ENCODE measurements around the gene CHAD. TPM values are rescaled to one million over a fixed set of nuclear protein-coding genes. Genes with fewer than 3 reads are reported as not detected.

The CHAD gene
- total and polyA plus RNA-seq, 4 donors: 0.55 to 13.6 (median 5.0) TPM

DNA sequence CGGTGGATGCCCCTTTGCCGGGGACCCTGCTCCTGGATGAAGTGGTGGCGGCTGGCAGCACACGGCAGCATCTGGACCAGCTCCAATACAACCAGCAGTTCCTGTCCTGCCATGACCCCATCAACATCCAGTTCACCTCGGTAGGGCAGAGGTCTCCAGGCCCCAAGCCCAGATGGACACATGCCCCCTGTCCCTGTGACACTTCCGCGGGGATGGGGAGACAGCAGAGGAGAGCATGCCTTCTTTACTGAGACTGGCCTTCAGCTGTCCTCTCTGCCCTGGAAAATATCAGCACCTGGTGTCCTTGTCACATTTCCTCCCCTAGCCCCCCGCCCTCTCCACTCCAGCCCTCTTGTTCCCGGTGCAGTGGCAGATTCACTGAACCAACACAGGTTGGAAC lies 6.2 kb downstream of the CHAD start:
- H3K36me3 ChIP-seq (ENCODE audit: control insufficient read depth, insufficient read depth, low read length): peaks cover 24% of the 10 kb centered on the region
- no peak overlapping the region for H3K4me3 ChIP-seq (ENCODE audit: low read depth, low read length)
- DNase-seq (ENCODE audit: low read depth in 4 of 6, low spot score in 6 of 6): no peak
- H3K27ac ChIP-seq (ENCODE audit: low read depth, low read length): no peak overlapping the region
- no peaks in the 10 kb centered on the region for H3K9me3 ChIP-seq (ENCODE audit: control insufficient read depth, insufficient read depth, low read length)
- 83% methylated on average over 6 of the region's 9 CpGs for WGBS (ENCODE audit: insufficient coverage)
- H3K4me1 ChIP-seq (ENCODE audit: control insufficient read depth, insufficient read depth, low read length): peaks cover 11% of the 10 kb centered on the region
- no peaks in the 10 kb centered on the region for H3K27me3 ChIP-seq (ENCODE audit: control insufficient read depth, insufficient read depth, low read length)

DNA sequence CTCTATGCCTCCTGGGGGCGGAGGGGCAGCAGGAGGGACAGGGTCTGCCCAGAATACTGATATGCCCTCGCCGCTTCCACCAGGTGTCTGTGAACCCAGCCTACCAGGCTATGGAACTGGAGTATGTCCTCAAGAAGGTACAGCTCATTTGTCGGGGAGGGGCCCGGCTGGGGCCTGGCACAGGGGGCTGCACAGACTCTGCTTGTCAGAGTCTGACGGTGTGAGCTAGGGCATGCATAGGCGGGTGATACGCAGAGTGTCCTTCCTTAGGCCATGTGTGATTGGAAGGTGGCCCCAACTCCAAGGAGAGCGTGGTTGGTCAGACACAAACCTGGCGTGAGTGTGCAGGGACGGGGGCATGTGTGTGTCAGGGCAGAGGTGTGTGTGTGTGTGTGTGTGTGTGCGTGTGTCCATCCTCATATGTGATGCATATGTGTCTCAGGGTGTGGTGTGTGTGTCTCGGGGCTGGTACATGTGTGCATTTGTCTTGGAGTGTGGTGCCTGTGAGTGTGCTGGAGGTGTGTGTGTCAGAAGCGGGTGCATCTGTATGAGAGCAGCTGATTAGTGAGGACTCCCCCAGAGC lies 7.0 kb downstream of the CHAD start:
- Histone ChIP-seq H3K27me3 (ENCODE audit: control insufficient read depth, insufficient read depth, low read length) (no peaks in the 10 kb centered on the region), H3K4me3 (ENCODE audit: low read depth, low read length) (no peak overlapping the region), H3K27ac (ENCODE audit: low read depth, low read length) (no peak overlapping the region), H3K9me3 (ENCODE audit: control insufficient read depth, insufficient read depth, low read length) (no peaks in the 10 kb centered on the region), H3K4me1 (ENCODE audit: control insufficient read depth, insufficient read depth, low read length) (peaks cover 4% of the 10 kb centered on the region), H3K36me3 (ENCODE audit: control insufficient read depth, insufficient read depth, low read length) (peaks cover 24% of the 10 kb centered on the region)
- no peak for DNase-seq (ENCODE audit: low read depth in 4 of 6, low spot score in 6 of 6)
- WGBS (ENCODE audit: insufficient coverage): 92% methylated on average over 14 of the region's 14 CpGs

DNA sequence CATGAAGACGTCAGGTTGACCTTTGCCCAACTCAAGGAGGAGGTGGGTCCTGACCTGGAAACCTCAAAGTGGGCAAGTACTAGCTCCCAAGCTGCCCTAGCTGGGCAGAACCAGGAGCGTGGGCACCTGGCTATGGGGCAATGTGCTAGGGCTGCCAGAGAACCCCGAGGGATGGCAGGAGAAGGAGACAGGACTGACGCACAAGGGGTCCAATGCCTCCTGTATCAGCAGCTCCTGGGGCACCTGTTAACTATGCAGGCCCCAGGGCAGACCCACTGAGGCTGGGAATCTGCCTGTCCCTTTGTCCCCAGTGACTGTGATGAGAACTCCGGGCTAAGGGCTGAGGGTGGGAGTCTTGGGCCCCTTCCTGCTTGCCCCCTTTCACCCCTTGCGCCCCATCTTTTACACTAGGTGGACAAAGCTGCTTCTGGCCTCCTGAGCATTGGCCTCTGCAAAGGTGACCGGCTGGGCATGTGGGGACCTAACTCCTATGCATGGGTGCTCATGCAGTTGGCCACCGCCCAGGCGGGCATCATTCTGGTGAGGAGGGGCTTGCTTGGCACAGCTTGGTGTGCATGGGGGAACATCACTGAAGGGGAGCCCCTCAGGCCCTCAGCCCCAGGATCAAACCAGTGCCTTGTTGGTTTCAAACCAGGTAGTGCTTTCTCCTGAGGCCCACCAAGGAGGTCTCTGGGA lies 7.7 kb downstream of the CHAD start:
- H3K27me3 ChIP-seq (ENCODE audit: control insufficient read depth, insufficient read depth, low read length): no peaks in the 10 kb centered on the region
- no peaks in the 10 kb centered on the region for H3K9me3 ChIP-seq (ENCODE audit: control insufficient read depth, insufficient read depth, low read length)
- no peaks in the 10 kb centered on the region for H3K4me1 ChIP-seq (ENCODE audit: control insufficient read depth, insufficient read depth, low read length)
- DNase-seq (ENCODE audit: low read depth in 4 of 6, low spot score in 6 of 6): no peak
- no peak overlapping the region for H3K27ac ChIP-seq (ENCODE audit: low read depth, low read length)
- peaks cover 24% of the 10 kb centered on the region for H3K36me3 ChIP-seq (ENCODE audit: control insufficient read depth, insufficient read depth, low read length)
- no peak overlapping the region for H3K4me3 ChIP-seq (ENCODE audit: low read depth, low read length)
- 96% methylated on average over 8 of the region's 9 CpGs for WGBS (ENCODE audit: insufficient coverage)

GRCh38 chr17:50459756-50460155 lies 8.9 kb downstream of the CHAD start:
- DNase-seq (ENCODE audit: low read depth in 4 of 6, low spot score in 6 of 6): no peak
- Histone ChIP-seq H3K27me3 (ENCODE audit: control insufficient read depth, insufficient read depth, low read length) (no peaks in the 10 kb centered on the region), H3K4me3 (ENCODE audit: low read depth, low read length) (no peak overlapping the region), H3K9me3 (ENCODE audit: control insufficient read depth, insufficient read depth, low read length) (no peaks in the 10 kb centered on the region), H3K36me3 (ENCODE audit: control insufficient read depth, insufficient read depth, low read length) (peaks cover 23% of the 10 kb centered on the region), H3K27ac (ENCODE audit: low read depth, low read length) (no peak overlapping the region), H3K4me1 (ENCODE audit: control insufficient read depth, insufficient read depth, low read length) (no peaks in the 10 kb centered on the region)
- WGBS (ENCODE audit: insufficient coverage): 86% methylated on average over 4 of the region's 4 CpGs

DNA sequence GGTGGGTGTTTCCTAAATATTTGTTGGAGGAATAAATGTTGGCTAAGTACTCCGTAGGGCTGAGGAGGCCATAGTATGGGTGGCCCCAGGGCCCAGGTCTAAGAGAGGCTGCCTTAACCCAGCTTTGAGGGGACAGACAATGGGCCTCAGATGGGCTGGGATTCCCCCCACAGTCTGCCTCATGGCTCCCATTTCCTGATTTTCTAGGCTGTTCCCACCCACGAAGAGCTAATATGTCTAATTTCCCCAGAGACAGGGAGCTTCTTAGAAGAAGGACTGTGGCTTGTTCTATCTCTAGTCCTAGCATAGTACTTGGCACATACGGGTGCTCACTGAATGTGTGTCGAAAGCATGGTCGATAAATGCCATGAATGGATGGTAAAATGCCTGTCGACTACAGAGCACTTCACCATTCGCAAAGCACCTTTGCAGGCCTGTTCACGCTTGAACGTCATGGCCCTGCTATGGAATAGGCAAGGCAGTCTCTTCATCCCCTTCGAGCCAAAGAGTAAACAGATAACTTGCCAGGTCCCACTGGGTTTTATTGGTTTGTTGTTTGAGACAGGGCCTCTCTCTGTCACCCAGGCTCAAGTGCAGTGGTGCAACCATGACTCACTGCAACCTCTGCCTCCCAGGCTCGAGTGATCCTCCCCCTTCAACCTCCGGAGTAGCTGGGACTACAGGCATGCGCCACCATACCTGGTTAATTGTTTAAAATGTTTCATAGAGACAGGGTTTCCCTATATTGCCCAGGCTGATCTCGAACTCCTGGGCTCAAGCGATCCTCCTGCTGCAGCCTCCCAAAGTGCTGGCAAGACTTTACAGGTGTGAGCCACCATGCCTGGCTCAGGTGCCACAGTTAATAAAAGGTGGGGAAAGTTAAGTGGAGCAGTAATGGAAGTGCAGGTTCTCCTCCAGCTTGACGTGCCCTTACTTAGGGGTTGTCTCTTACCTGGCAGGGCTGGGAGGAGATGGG lies 9.7 kb downstream of the CHAD start:
- Histone ChIP-seq H3K9me3 (ENCODE audit: control insufficient read depth, insufficient read depth, low read length) (no peaks in the 10 kb centered on the region), H3K36me3 (ENCODE audit: control insufficient read depth, insufficient read depth, low read length) (peaks cover 19% of the 10 kb centered on the region), H3K27me3 (ENCODE audit: control insufficient read depth, insufficient read depth, low read length) (no peaks in the 10 kb centered on the region), H3K27ac (ENCODE audit: low read depth, low read length) (no peak overlapping the region), H3K4me1 (ENCODE audit: control insufficient read depth, insufficient read depth, low read length) (no peaks in the 10 kb centered on the region), H3K4me3 (ENCODE audit: low read depth, low read length) (no peak overlapping the region)
- 91% methylated on average over 11 of the region's 16 CpGs for WGBS (ENCODE audit: insufficient coverage)
- no peak for DNase-seq (ENCODE audit: low read depth in 4 of 6, low spot score in 6 of 6)

- H3K27me3 ChIP-seq (ENCODE audit: control insufficient read depth, insufficient read depth, low read length): no peaks in the 10 kb centered on the region
- no peaks in the 10 kb centered on the region for H3K4me1 ChIP-seq (ENCODE audit: control insufficient read depth, insufficient read depth, low read length)
- no peak for DNase-seq (ENCODE audit: low read depth in 4 of 6, low spot score in 6 of 6)
- WGBS (ENCODE audit: insufficient coverage): 45% methylated on average over 3 of the region's 3 CpGs
- no peak overlapping the region for H3K4me3 ChIP-seq (ENCODE audit: low read depth, low read length)
- no peaks in the 10 kb centered on the region for H3K9me3 ChIP-seq (ENCODE audit: control insufficient read depth, insufficient read depth, low read length)
- no peak overlapping the region for H3K27ac ChIP-seq (ENCODE audit: low read depth, low read length)
- peaks cover 19% of the 10 kb centered on the region for H3K36me3 ChIP-seq (ENCODE audit: control insufficient read depth, insufficient read depth, low read length)
These were observed 10.4 kb downstream of the CHAD start for GRCh38 chr17:50458270-50458669.

DNA sequence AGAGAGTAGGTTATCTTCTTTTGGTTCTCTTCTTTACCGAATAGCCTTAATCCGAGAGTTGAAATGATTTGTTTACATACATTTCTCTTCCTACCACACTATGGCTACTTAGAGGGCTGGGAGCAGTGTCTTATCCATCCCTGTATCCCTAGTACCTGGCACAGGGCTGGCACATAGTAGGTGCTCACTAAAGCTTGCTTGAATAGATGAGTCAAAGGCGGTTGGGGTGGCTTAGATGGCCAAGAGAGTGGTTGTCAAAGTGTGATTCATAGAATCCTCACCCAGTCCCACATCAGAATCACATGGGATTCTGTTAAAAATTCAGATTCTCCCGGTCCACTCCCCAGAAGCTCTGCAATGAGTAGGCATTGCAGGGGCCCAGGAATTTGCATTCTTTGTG lies 11.1 kb downstream of the CHAD start:
- WGBS (ENCODE audit: insufficient coverage): 100% methylated on average over 1 of the region's 4 CpGs

GRCh38 chr17:50453901-50454300 lies 14.8 kb downstream of the CHAD start:
- Histone ChIP-seq H3K27me3 (ENCODE audit: control insufficient read depth, insufficient read depth, low read length) (no peaks in the 10 kb centered on the region), H3K4me1 (ENCODE audit: control insufficient read depth, insufficient read depth, low read length) (no peaks in the 10 kb centered on the region), H3K4me3 (ENCODE audit: low read depth, low read length) (no peak overlapping the region), H3K9me3 (ENCODE audit: control insufficient read depth, insufficient read depth, low read length) (no peaks in the 10 kb centered on the region), H3K27ac (ENCODE audit: low read depth, low read length) (no peak overlapping the region), H3K36me3 (ENCODE audit: control insufficient read depth, insufficient read depth, low read length) (no peaks in the 10 kb centered on the region)
- DNase-seq (ENCODE audit: low read depth in 4 of 6, low spot score in 6 of 6): no peak
- WGBS (ENCODE audit: insufficient coverage): 100% methylated on average over 2 of the region's 3 CpGs

More for the DNA sequence above, 11.1 kb downstream of the CHAD start:
- peaks cover 15% of the 10 kb centered on the region for H3K36me3 ChIP-seq (ENCODE audit: control insufficient read depth, insufficient read depth, low read length)
- no peaks in the 10 kb centered on the region for H3K9me3 ChIP-seq (ENCODE audit: control insufficient read depth, insufficient read depth, low read length)
- no peak overlapping the region for H3K4me3 ChIP-seq (ENCODE audit: low read depth, low read length)
- DNase-seq (ENCODE audit: low read depth in 4 of 6, low spot score in 6 of 6): no peak
- no peak overlapping the region for H3K27ac ChIP-seq (ENCODE audit: low read depth, low read length)
- no peaks in the 10 kb centered on the region for H3K27me3 ChIP-seq (ENCODE audit: control insufficient read depth, insufficient read depth, low read length)
- H3K4me1 ChIP-seq (ENCODE audit: control insufficient read depth, insufficient read depth, low read length): no peaks in the 10 kb centered on the region

GRCh38 chr17:50452630-50453300 lies 15.9 kb downstream of the CHAD start:
- WGBS (ENCODE audit: insufficient coverage): 100% methylated on average over 2 of the region's 10 CpGs
- no peaks in the 10 kb centered on the region for H3K4me1 ChIP-seq (ENCODE audit: control insufficient read depth, insufficient read depth, low read length)
- H3K9me3 ChIP-seq (ENCODE audit: control insufficient read depth, insufficient read depth, low read length): no peaks in the 10 kb centered on the region
- no peak overlapping the region for H3K27ac ChIP-seq (ENCODE audit: low read depth, low read length)
- no peaks in the 10 kb centered on the region for H3K36me3 ChIP-seq (ENCODE audit: control insufficient read depth, insufficient read depth, low read length)
- no peak overlapping the region for H3K4me3 ChIP-seq (ENCODE audit: low read depth, low read length)
- no peak for DNase-seq (ENCODE audit: low read depth in 4 of 6, low spot score in 6 of 6)
- H3K27me3 ChIP-seq (ENCODE audit: control insufficient read depth, insufficient read depth, low read length): no peaks in the 10 kb centered on the region
